Hepatocyte (in vitro differentiated cells): ENCODE data around the gene EXOC3L1. TPM values are rescaled to one million over a fixed set of nuclear protein-coding genes. Genes with fewer than 3 reads are reported as not detected.

Experiments used
- DNase-seq: peaks from one replicate; pipeline ENCODE4 v3.0.0-alpha.2; 2016; ENCODE audit warnings: low spot score
- H2AFZ ChIP-seq: fragments of 200-600 bp; sonication (generic); 2 replicates; pipeline ENCODE4 v1.6.0; 2016; ENCODE audit warnings: antibody characterized with exemption, mild to moderate bottlenecking
- H3K27ac ChIP-seq: fragments of 200-600 bp; sonication (generic); 2 replicates; pipeline ENCODE4 v1.5.1; 2016; ENCODE audit warnings: mild to moderate bottlenecking
- H3K27me3 ChIP-seq: fragments of 200-600 bp; sonication (generic); 2 replicates; pipeline ENCODE4 v1.6.1; 2016
- H3K36me3 ChIP-seq: fragments of 200-600 bp; sonication (generic); replicated peaks from 2 replicates; pipeline ENCODE4 v1.5.1; 2016; ENCODE audit warnings: low read depth; ENCODE audit not compliant: insufficient read depth
- H3K4me1 ChIP-seq: fragments of 200-600 bp; sonication (generic); 2 replicates; pipeline ENCODE4 v1.5.1; 2016; ENCODE audit warnings: mild to moderate bottlenecking, moderate library complexity; ENCODE audit not compliant: insufficient read depth
- H3K4me2 ChIP-seq: fragments of 200-600 bp; sonication (generic); 2 replicates; pipeline ENCODE4 v1.6.0; 2016
- H3K4me3 ChIP-seq: fragments of 200-600 bp; sonication (generic); 2 replicates; pipeline ENCODE4 v1.5.1; 2016; ENCODE audit warnings: mild to moderate bottlenecking
- H3K79me2 ChIP-seq: fragments of 200-600 bp; sonication (generic); 2 replicates; pipeline ENCODE4 v1.6.0; 2017; ENCODE audit warnings: mild to moderate bottlenecking
- H3K9me2 ChIP-seq: fragments of 200-600 bp; sonication (generic); replicated peaks from 2 replicates; pipeline ENCODE4 v1.6.0; 2017; ENCODE audit warnings: mild to moderate bottlenecking; ENCODE audit not compliant: insufficient read depth
- H3K9me3 ChIP-seq: fragments of 200-600 bp; sonication (generic); 2 replicates; pipeline ENCODE4 v1.5.1; 2016; ENCODE audit warnings: low read depth, mild to moderate bottlenecking
- H4K20me1 ChIP-seq: fragments of 200-600 bp; sonication (generic); 2 replicates; pipeline ENCODE4 v1.6.0; 2016; ENCODE audit warnings: mild to moderate bottlenecking; ENCODE audit not compliant: insufficient read depth, poor library complexity, severe bottlenecking
- CTCF ChIP-seq: fragments of 200-600 bp; sonication (generic); IDR thresholded peaks from 2 replicates; pipeline ENCODE4 v1.5.1; 2016; ENCODE audit warnings: antibody characterized with exemption, mild to moderate bottlenecking; ENCODE audit not compliant: poor library complexity
- EZH2 ChIP-seq: fragments of 200-600 bp; sonication (generic); IDR thresholded peaks from 2 replicates; pipeline ENCODE4 v1.6.1; 2016; ENCODE audit warnings: antibody characterized with exemption, mild to moderate bottlenecking, borderline replicate concordance
- EZH2phosphoT487 ChIP-seq: fragments of 200-600 bp; sonication (generic); IDR thresholded peaks from one replicate; pipeline ENCODE4 v1.6.1; 2018; ENCODE audit warnings: antibody characterized with exemption, mild to moderate bottlenecking, low read depth, moderate library complexity; ENCODE audit not compliant: unreplicated experiment, severe bottlenecking
- WGBS: methylation state at CpG from one replicate; pipeline ENCODE4 v1.1.6; 2016; ENCODE audit warnings: low lambda C conversion rate; ENCODE audit errors: missing lambda C conversion rate; 5-methylcytosine and 5-hydroxymethylcytosine counted together
- polyA plus RNA-seq: library from polyadenylated mRNA; unstranded; fragments of >200 nt; fragmentation: Nextera tagmentation; extraction: Ambion mirVana; gene quantifications from 2 replicates; pipeline ENCODE4 v1.2.1, GENCODE V29; 2016
- total RNA-seq: library from RNA; depleted of rRNA; stranded (reverse); fragments of >200 nt; gene quantifications from 2 replicates; pipeline ENCODE4 v1.2.3, GENCODE V29; 2014

Gene EXOC3L1
- total and polyA plus RNA-seq, 2 experiments from 2014 or later = 0.33 to 2.0 TPM

DNA sequence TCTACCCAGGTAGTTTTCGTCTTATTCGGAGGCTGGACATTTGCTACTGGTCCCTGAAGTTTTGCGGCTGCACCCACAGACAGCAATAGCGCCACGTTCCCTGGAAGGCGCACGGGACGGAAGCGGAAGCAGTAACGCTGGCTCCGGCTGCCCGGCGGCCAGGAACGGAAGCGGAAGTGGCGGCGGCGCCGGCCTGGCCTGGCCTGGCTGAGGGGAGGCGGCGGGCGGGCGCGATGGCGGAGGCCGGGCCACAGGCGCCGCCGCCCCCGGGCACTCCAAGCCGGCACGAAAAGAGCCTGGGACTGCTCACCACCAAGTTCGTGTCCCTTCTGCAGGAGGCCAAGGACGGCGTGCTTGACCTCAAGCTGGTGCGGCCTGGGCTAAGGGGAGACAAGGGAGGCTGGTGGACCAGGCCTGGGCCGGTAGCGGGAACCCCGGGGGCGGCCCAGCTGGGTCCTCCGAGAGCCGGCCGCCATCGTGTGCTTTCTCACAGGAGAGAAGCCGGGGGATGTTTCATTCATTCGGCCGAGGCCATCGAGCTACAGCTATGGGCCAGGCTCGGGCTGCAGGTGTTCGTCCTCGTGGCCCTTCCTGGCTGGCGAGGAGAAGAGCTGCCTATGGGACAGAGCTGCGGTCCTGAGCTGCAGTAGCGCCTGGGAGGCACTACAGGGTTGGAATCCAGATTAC, 2.2 kb upstream of the EXOC3L1 start, which contains the start of gene E2F4:
Gene E2F4 (plus strand): TSS at position 161 of the 687 bp plus-strand sequence. CDS start 73 bp downstream, at position 234.
- no peaks in the 10 kb centered on the region for H3K9me3 ChIP-seq
- peak within 1 kb of the TSS; percentile 44 for H3K27ac ChIP-seq
- H3K4me1 ChIP-seq = peaks cover 10% of the 10 kb centered on the region
- peaks cover 22% of the 10 kb centered on the region for H3K79me2 ChIP-seq
- peak within 1 kb of the TSS; percentile 65 for H3K4me3 ChIP-seq
- no peaks in the 10 kb centered on the region for H3K9me2 ChIP-seq
- H3K27me3 ChIP-seq = no peaks in the 10 kb centered on the region
- no peaks in the 10 kb centered on the region for H4K20me1 ChIP-seq
- WGBS = under 1% methylated on average over 54 of the region's 54 CpGs
- TF ChIP-seq CTCF (no peak), EZH2phosphoT487 (no peak), EZH2 (no peak)
- H2AFZ ChIP-seq = peak within 1 kb of the TSS; percentile 30
- no peaks in the 10 kb centered on the region for H3K36me3 ChIP-seq
- H3K4me2 ChIP-seq = peak within 1 kb of the TSS; percentile 99
- DNase-seq = peak; percentile 95

- no peaks in the 10 kb centered on the region for H4K20me1 ChIP-seq
- no peak for DNase-seq
- TF ChIP-seq EZH2phosphoT487 = no peak
- TF ChIP-seq EZH2 = no peak
- no peak for TF ChIP-seq CTCF
- H3K4me3 ChIP-seq = no peak overlapping the region
- H3K27ac ChIP-seq = no peak overlapping the region
- no peaks in the 10 kb centered on the region for H3K9me2 ChIP-seq
- H3K79me2 ChIP-seq = peaks cover 22% of the 10 kb centered on the region
- H3K36me3 ChIP-seq = no peaks in the 10 kb centered on the region
- H3K4me1 ChIP-seq = peaks cover 10% of the 10 kb centered on the region
- H3K4me2 ChIP-seq = peak overlapping the region; percentile 67
- no peaks in the 10 kb centered on the region for H3K27me3 ChIP-seq
- WGBS = 37% methylated on average over 9 of the region's 9 CpGs
- no peaks in the 10 kb centered on the region for H3K9me3 ChIP-seq
- no peak overlapping the region for H2AFZ ChIP-seq
Observed at GRCh38 chr16:67191411-67191994, 1.6 kb upstream of the EXOC3L1 start.

GRCh38 chr16:67190448-67191399, 788 bp upstream of the EXOC3L1 start:
- Histone ChIP-seq H3K4me2 (no peak overlapping the region), H3K4me3 (no peak overlapping the region), H2AFZ (no peak overlapping the region), H3K27ac (no peak overlapping the region), H3K36me3 (no peaks in the 10 kb centered on the region), H3K79me2 (peaks cover 22% of the 10 kb centered on the region), H3K9me2 (no peaks in the 10 kb centered on the region), H3K9me3 (no peaks in the 10 kb centered on the region), H3K4me1 (peaks cover 10% of the 10 kb centered on the region), H3K27me3 (no peaks in the 10 kb centered on the region), H4K20me1 (no peaks in the 10 kb centered on the region)
- no peak for DNase-seq
- WGBS = 81% methylated on average over 13 of the region's 13 CpGs
- TF ChIP-seq EZH2phosphoT487 (no peak), CTCF (no peak), EZH2 (no peak)
